HEK293 (cell line): ENCODE measurements around the gene ETV6.

ENCODE experiments used
- PATZ1 ChIP-seq: fragments of 450-650 bp; formaldehyde crosslinking; IDR thresholded peaks from 2 replicates; pipeline ENCODE4 v1.5.1; 2016; ENCODE audit warnings: missing biosample characterization, missing genetic modification characterization
- YY1 ChIP-seq: fragments of 450-650 bp; formaldehyde crosslinking; IDR thresholded peaks from 2 replicates; pipeline ENCODE4 v1.5.1; 2018; ENCODE audit warnings: missing biosample characterization, missing genetic modification characterization
- ZBTB7A ChIP-seq: fragments of 450-650 bp; formaldehyde crosslinking; IDR thresholded peaks from 2 replicates; pipeline ENCODE4 v1.5.1; 2016; ENCODE audit warnings: low read depth, missing biosample characterization, missing genetic modification characterization
- ZNF24 ChIP-seq: fragments of 450-650 bp; formaldehyde crosslinking; IDR thresholded peaks from 2 replicates; pipeline ENCODE4 v1.5.1; 2016; ENCODE audit warnings: missing biosample characterization, missing genetic modification characterization
- ZNF350 ChIP-seq: fragments of 450-650 bp; formaldehyde crosslinking; IDR thresholded peaks from 2 replicates; pipeline ENCODE4 v1.5.0; 2017; ENCODE audit warnings: missing biosample characterization, mild to moderate bottlenecking, missing genetic modification characterization
- ZNF561 ChIP-seq: fragments of 450-650 bp; IDR thresholded peaks from 2 replicates; pipeline ENCODE4 v1.5.1; 2018; ENCODE audit warnings: missing biosample characterization, missing genetic modification characterization, borderline replicate concordance
- ZSCAN30 ChIP-seq: fragments of 450-650 bp; IDR thresholded peaks from 2 replicates; pipeline ENCODE4 v1.5.1; 2018; ENCODE audit warnings: missing biosample characterization, mild to moderate bottlenecking, missing genetic modification characterization, moderate library complexity
- TF ChIP-seq, protein P1 (sequence below): fragments of 450-650 bp; formaldehyde crosslinking; IDR thresholded peaks from 2 replicates; pipeline ENCODE4 v1.5.1; 2016; ENCODE audit warnings: missing biosample characterization, missing genetic modification characterization
- TF ChIP-seq, protein P2 (sequence below): fragments of 450-650 bp; formaldehyde crosslinking; IDR thresholded peaks from 2 replicates; pipeline ENCODE4 v1.5.1; 2016; ENCODE audit warnings: missing biosample characterization, missing genetic modification characterization

GRCh38 chr12:11663130-11663529 is 13.7 kb downstream of the ETV6 start:
- TF ChIP-seq, protein P1, sequence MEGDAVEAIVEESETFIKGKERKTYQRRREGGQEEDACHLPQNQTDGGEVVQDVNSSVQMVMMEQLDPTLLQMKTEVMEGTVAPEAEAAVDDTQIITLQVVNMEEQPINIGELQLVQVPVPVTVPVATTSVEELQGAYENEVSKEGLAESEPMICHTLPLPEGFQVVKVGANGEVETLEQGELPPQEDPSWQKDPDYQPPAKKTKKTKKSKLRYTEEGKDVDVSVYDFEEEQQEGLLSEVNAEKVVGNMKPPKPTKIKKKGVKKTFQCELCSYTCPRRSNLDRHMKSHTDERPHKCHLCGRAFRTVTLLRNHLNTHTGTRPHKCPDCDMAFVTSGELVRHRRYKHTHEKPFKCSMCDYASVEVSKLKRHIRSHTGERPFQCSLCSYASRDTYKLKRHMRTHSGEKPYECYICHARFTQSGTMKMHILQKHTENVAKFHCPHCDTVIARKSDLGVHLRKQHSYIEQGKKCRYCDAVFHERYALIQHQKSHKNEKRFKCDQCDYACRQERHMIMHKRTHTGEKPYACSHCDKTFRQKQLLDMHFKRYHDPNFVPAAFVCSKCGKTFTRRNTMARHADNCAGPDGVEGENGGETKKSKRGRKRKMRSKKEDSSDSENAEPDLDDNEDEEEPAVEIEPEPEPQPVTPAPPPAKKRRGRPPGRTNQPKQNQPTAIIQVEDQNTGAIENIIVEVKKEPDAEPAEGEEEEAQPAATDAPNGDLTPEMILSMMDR (tag by site-specific recombination): no peak
- TF ChIP-seq PATZ1 (tag by site-specific recombination) (no peak), ZNF24 (no peak), ZBTB7A (tag by site-specific recombination) (no peak), ZNF561 (no peak), ZSCAN30 (tag by site-specific recombination) (no peak), ZNF350 (no peak), YY1 (no peak)
- TF ChIP-seq, protein P2, sequence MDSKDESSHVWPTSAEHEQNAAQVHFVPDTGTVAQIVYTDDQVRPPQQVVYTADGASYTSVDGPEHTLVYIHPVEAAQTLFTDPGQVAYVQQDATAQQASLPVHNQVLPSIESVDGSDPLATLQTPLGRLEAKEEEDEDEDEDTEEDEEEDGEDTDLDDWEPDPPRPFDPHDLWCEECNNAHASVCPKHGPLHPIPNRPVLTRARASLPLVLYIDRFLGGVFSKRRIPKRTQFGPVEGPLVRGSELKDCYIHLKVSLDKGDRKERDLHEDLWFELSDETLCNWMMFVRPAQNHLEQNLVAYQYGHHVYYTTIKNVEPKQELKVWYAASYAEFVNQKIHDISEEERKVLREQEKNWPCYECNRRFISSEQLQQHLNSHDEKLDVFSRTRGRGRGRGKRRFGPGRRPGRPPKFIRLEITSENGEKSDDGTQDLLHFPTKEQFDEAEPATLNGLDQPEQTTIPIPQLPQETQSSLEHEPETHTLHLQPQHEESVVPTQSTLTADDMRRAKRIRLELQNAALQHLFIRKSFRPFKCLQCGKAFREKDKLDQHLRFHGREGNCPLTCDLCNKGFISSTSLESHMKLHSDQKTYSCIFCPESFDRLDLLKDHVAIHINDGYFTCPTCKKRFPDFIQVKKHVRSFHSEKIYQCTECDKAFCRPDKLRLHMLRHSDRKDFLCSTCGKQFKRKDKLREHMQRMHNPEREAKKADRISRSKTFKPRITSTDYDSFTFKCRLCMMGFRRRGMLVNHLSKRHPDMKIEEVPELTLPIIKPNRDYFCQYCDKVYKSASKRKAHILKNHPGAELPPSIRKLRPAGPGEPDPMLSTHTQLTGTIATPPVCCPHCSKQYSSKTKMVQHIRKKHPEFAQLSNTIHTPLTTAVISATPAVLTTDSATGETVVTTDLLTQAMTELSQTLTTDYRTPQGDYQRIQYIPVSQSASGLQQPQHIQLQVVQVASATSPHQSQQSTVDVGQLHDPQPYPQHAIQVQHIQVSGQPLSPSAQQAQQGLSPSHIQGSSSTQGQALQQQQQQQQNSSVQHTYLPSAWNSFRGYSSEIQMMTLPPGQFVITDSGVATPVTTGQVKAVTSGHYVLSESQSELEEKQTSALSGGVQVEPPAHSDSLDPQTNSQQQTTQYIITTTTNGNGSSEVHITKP (tag by site-specific recombination): no peak
